ENCODE measurements around the gene C2orf66. TPM values are rescaled to one million over a fixed set of nuclear protein-coding genes. Genes with fewer than 3 reads are reported as not detected.

C2orf66 gene
- polyA plus RNA-seq, 1 donor (not counting 4 experiments of a cell fraction or from before 2014, with no cell fraction given) = 2.9 TPM

GRCh38 chr2:196758474-196759377 lies 50.4 kb downstream of the C2orf66 start:
- Histone ChIP-seq H3K9me3 (ENCODE audit: control insufficient read depth, low read depth, low read length) (no peaks in the 10 kb centered on the region), H3K4me3 (ENCODE audit: control insufficient read depth in 2 of 3, extremely low read depth in 1 of 3, insufficient read depth in 2 of 3, low read depth in 1 of 3, low read length in 3 of 3) (no peak overlapping the region), H3K4me1 (ENCODE audit: control insufficient read depth, extremely low read depth, insufficient read depth, low read length) (no peaks in the 10 kb centered on the region), H3K9ac (ENCODE audit: control insufficient read depth, extremely low read depth, insufficient read depth, low read length) (no peak overlapping the region), H3K79me2 (ENCODE audit: control insufficient read depth, insufficient read depth, low read length) (no peaks in the 10 kb centered on the region), H3K36me3 (ENCODE audit: control insufficient read depth in 2 of 2, extremely low read depth in 1 of 2, insufficient read depth in 2 of 2, low read length in 2 of 2) (no peaks in the 10 kb centered on the region), H3K4me2 (ENCODE audit: control insufficient read depth, extremely low read depth, insufficient read depth, low read depth, low read length) (no peak overlapping the region), H3K9me1 (ENCODE audit: control insufficient read depth, extremely low read depth, insufficient read depth, low read length) (no peaks in the 10 kb centered on the region), H3K27me3 (ENCODE audit: control insufficient read depth, extremely low read depth, insufficient read depth, low read length) (no peaks in the 10 kb centered on the region), H4K20me1 (ENCODE audit: control insufficient read depth, extremely low read depth, insufficient read depth, low read length) (no peaks in the 10 kb centered on the region), H2AFZ (ENCODE audit: control insufficient read depth, low read length) (no peak overlapping the region), H3K27ac (ENCODE audit: control insufficient read depth, insufficient read depth, low read length) (no peak overlapping the region)
- FAIRE-seq (no peak), DNase-seq (ENCODE audit: low read depth, low spot score) (no peak)
- no peak for TF ChIP-seq EZH2 (IDR thresholded peaks at IDR 0.05; ENCODE audit: low read length)
- dilution Hi-C loops (cut with MboI; ENCODE audit: extremely low pct_ligation_motif_present, low sequenced_read_pairs) = no loop called here

Small RNA genes within 50 kb of the gene (small RNA-seq; reads per million reads assigned to genes)
- gene AC012486.1 (ENCODE audit: insufficient read length in 3 of 3, low read depth in 3 of 3, low replicate concordance in 1 of 3) = 0 reads per million in 3 experiments

Other genes with a start within 250 kb of the C2orf66 start
- 0.15 to 0.20 TPM (median 0.17 TPM) in 3 replicates for gene HECW2, start 215.8 kb downstream of the C2orf66 start, polyA plus RNA-seq
- gene CCDC150, start 169.6 kb downstream of the C2orf66 start, polyA plus RNA-seq = 0.86 to 5.0 TPM (median 2.3 TPM) in 3 replicates
- gene GTF3C3, start 9.7 kb downstream of the C2orf66 start, polyA plus RNA-seq = 16.9 to 38.8 TPM (median 29.9 TPM) in 3 replicates
- gene PGAP1, start 117.4 kb upstream of the C2orf66 start, polyA plus RNA-seq = 4.4 to 7.1 TPM (median 5.6 TPM) in 3 replicates

Measured in keratinocyte (primary cell).